CD4-positive, alpha-beta memory T cell (primary cell): ENCODE results near the gene TNS2. TPM values are rescaled to one million over a fixed set of nuclear protein-coding genes. Genes with fewer than 3 reads are reported as not detected.
A peak's percentile ranks its signal among the peaks of the same experiment; 100 is the strongest.

ENCODE experiments used
- CTCF ChIA-PET: fragments of 350-600 bp; sonication (Branson Sonifier 250); formaldehyde crosslinking; loops from one replicate; lab custom pipeline; 2021; ENCODE audit warnings: inconsistent platforms; ENCODE audit not compliant: partially characterized antibody; lab: Charles Lee
- POLR2A ChIA-PET: fragments of 350-600 bp; sonication (Branson Sonifier 250); formaldehyde crosslinking; loops from one replicate; lab custom pipeline; 2021; ENCODE audit not compliant: partially characterized antibody; lab: Charles Lee
- DNase-seq, 5 donors: peaks; one replicate each; pipeline versions ENCODE4 v3.0.0 to v3.0.0-alpha.2; 2020 to 2022; ENCODE audit warnings: mixed read lengths in 1 of 5
- H3K27ac ChIP-seq: one replicate; pipeline ENCODE4 v1.7.0; 2013; ENCODE audit warnings: low read depth, low read length
- H3K27me3 ChIP-seq: 2 replicates; pipeline ENCODE4 v1.7.0; 2013; ENCODE audit warnings: mild to moderate bottlenecking, low read length, moderate library complexity; ENCODE audit not compliant: insufficient read depth
- H3K36me3 ChIP-seq: 2 replicates; pipeline ENCODE4 v1.7.0; 2013; ENCODE audit warnings: mild to moderate bottlenecking, low read length, moderate library complexity; ENCODE audit not compliant: insufficient read depth
- H3K4me1 ChIP-seq: 2 replicates; pipeline ENCODE4 v1.7.0; 2013; ENCODE audit warnings: mild to moderate bottlenecking, low read length, moderate library complexity; ENCODE audit not compliant: insufficient read depth
- H3K4me3 ChIP-seq, 2 donors: one replicate each; pipeline ENCODE4 v1.7.0; 2013; ENCODE audit warnings: low read length in 2 of 2, mild to moderate bottlenecking in 1 of 2
- H3K9me3 ChIP-seq, 2 donors: one replicate each; pipeline ENCODE4 v1.7.0; 2013; ENCODE audit warnings: low read length in 2 of 2, control low read depth in 1 of 2; ENCODE audit not compliant: control insufficient read depth in 1 of 2
- H3K27ac Mint-ChIP-seq, 7 donors: one replicate each; pipeline ENCODE4 v1.8.0; 2020 to 2021; ENCODE audit warnings: mixed read lengths in 7 of 7, mild to moderate bottlenecking in 6 of 7, inconsistent platforms in 3 of 7, moderate library complexity in 3 of 7
- H3K27me3 Mint-ChIP-seq, 2 donors: one replicate each; pipeline ENCODE4 v1.8.0; 2020 to 2021; ENCODE audit warnings: mixed read lengths in 2 of 2
- H3K36me3 Mint-ChIP-seq, 2 donors: one replicate each; pipeline ENCODE4 v1.8.0; 2020 to 2021; ENCODE audit warnings: mixed read lengths in 2 of 2, inconsistent platforms in 1 of 2, mild to moderate bottlenecking in 1 of 2
- H3K4me1 Mint-ChIP-seq, 4 donors: one replicate each; pipeline ENCODE4 v1.8.0; 2020 to 2021; ENCODE audit warnings: mixed read lengths in 4 of 4, mild to moderate bottlenecking in 1 of 4
- H3K4me3 Mint-ChIP-seq, 8 donors: one replicate each; pipeline ENCODE4 v1.8.0; 2020 to 2021; ENCODE audit warnings: mixed read lengths in 8 of 8, mild to moderate bottlenecking in 7 of 8, moderate library complexity in 6 of 8, inconsistent platforms in 3 of 8
- H3K9me3 Mint-ChIP-seq, 8 donors: one replicate each; pipeline ENCODE4 v1.8.0; 2020 to 2021; ENCODE audit warnings: mixed read lengths in 8 of 8, mild to moderate bottlenecking in 5 of 8, inconsistent platforms in 3 of 8, moderate library complexity in 1 of 8
- intact Hi-C: fragments of 100-400 bp; cut with micrococcal nuclease; formaldehyde crosslinking; loops from one replicate; pipeline ENCODE4 v1.15.1; 2023
- polyA plus RNA-seq, 2 donors: library from polyadenylated mRNA; unstranded; fragments of 300-500 nt; fragmentation: Illumina TruSeq; gene quantifications; one replicate each; pipeline ENCODE4 v1.2.3, GENCODE V29; 2021
- total RNA-seq, 2 experiments: library from RNA; stranded (reverse); gene quantifications; one replicate each; pipeline ENCODE4 v1.2.3, GENCODE V29; 2021

TNS2 gene
- total and polyA plus RNA-seq, 4 experiments from 2014 or later, result 0.27 to 7.2 (median 3.4) TPM

- Mint-ChIP-seq H3K4me1 (peaks cover 4 to 15% (median 12%) of the 10 kb centered on the region in 4 donors), H3K27ac (peak overlapping the region in 1 of 7 donors; percentile 6), H3K27me3 (no peaks in the 10 kb centered on the region), H3K4me3 (peak overlapping the region in 2 of 8 donors; percentile 21 to 46), H3K9me3 (no peaks in the 10 kb centered on the region), H3K36me3 (no peaks in the 10 kb centered on the region)
- intact Hi-C loops, result no loop called here
- no peaks in the 10 kb centered on the region for H3K36me3 ChIP-seq
- no peaks in the 10 kb centered on the region for H3K9me3 ChIP-seq
- no peak for DNase-seq
- POLR2A ChIA-PET, result interaction anchor here (0.6 to 1.6 kb wide), 3 partner anchors 9 to 42 kb away, joined by 3 to 9 read pairs (median 5); partner anchors contain the start of gene IGFBP6
- CTCF ChIA-PET, result interaction anchor here (0.7 to 5.5 kb wide), 3 partner anchors 10 to 43 kb away, joined by 3 to 58 read pairs (median 14); no protein-coding TSS in a partner anchor
- no peaks in the 10 kb centered on the region for H3K27me3 ChIP-seq
- H3K4me1 ChIP-seq, result peaks cover 9% of the 10 kb centered on the region
- H3K4me3 ChIP-seq, result no peak overlapping the region
- H3K27ac ChIP-seq, result no peak overlapping the region
These were observed 6.4 kb downstream of the TNS2 start for GRCh38 chr12:53056296-53056695.

GRCh38 chr12:53056901-53057300 lies 7.0 kb downstream of the TNS2 start:
- Mint-ChIP-seq H3K27me3 (no peaks in the 10 kb centered on the region), H3K4me1 (peaks cover 4 to 14% (median 12%) of the 10 kb centered on the region in 4 donors), H3K27ac (peak overlapping the region in 1 of 7 donors; percentile 48), H3K4me3 (peak overlapping the region in 1 of 8 donors; percentile 46), H3K36me3 (no peaks in the 10 kb centered on the region), H3K9me3 (no peaks in the 10 kb centered on the region)
- ChIA-PET CTCF (interaction anchor here (0.9 to 5.5 kb wide), 2 partner anchors 10 to 36 kb away, joined by 3 to 58 read pairs; no protein-coding TSS in a partner anchor), POLR2A (interaction anchor here (0.6 to 1.3 kb wide), 2 partner anchors 22 to 29 kb away, joined by 3 to 7 read pairs; partner anchors contain the start of gene SPRYD3)
- Histone ChIP-seq H3K36me3 (no peaks in the 10 kb centered on the region), H3K27me3 (no peaks in the 10 kb centered on the region), H3K9me3 (no peaks in the 10 kb centered on the region), H3K4me1 (peaks cover 9% of the 10 kb centered on the region), H3K27ac (no peak overlapping the region), H3K4me3 (no peak overlapping the region)
- intact Hi-C loops, result no loop called here
- DNase-seq, result no peak

- Mint-ChIP-seq H3K36me3 (no peaks in the 10 kb centered on the region), H3K27me3 (no peaks in the 10 kb centered on the region), H3K4me1 (peaks cover 4 to 14% (median 12%) of the 10 kb centered on the region in 4 donors), H3K27ac (peak overlapping the region in 3 of 7 donors; percentile 18 to 44 (median 28)), H3K9me3 (no peaks in the 10 kb centered on the region), H3K4me3 (no peak overlapping the region)
- DNase-seq, result peak in 1 of 5 donors; percentile 38
- H3K27ac ChIP-seq, result no peak overlapping the region
- no peaks in the 10 kb centered on the region for H3K36me3 ChIP-seq
- H3K9me3 ChIP-seq, result no peaks in the 10 kb centered on the region
- no peak overlapping the region for H3K4me3 ChIP-seq
- CTCF ChIA-PET, result interaction anchor here (0.9 to 5.5 kb wide), 2 partner anchors 8 to 35 kb away, joined by 3 to 58 read pairs; no protein-coding TSS in a partner anchor
- H3K4me1 ChIP-seq, result peaks cover 9% of the 10 kb centered on the region
- intact Hi-C loops, result no loop called here
- POLR2A ChIA-PET, result interaction anchor here (1.3 kb wide), 1 partner anchor 21 kb away, joined by 7 read pairs; the partner anchor contains the start of gene SPRYD3
- no peaks in the 10 kb centered on the region for H3K27me3 ChIP-seq
These were observed 8.1 kb downstream of the TNS2 start for GRCh38 chr12:53057816-53058500.

GRCh38 chr12:53058674-53059433 lies 9.0 kb downstream of the TNS2 start:
- Mint-ChIP-seq H3K9me3 (no peaks in the 10 kb centered on the region), H3K4me1 (peaks cover 4 to 9% (median 7%) of the 10 kb centered on the region in 4 donors), H3K27me3 (no peaks in the 10 kb centered on the region), H3K27ac (no peak overlapping the region), H3K4me3 (no peak overlapping the region), H3K36me3 (peaks cover 0 to 3% of the 10 kb centered on the region in 2 donors)
- Histone ChIP-seq H3K9me3 (no peaks in the 10 kb centered on the region), H3K4me3 (no peak overlapping the region), H3K36me3 (no peaks in the 10 kb centered on the region), H3K4me1 (peaks cover 2% of the 10 kb centered on the region), H3K27me3 (no peaks in the 10 kb centered on the region), H3K27ac (no peak overlapping the region)
- ChIA-PET POLR2A (interaction anchor here (1.1 kb wide), 1 partner anchor 20 kb away, joined by 3 read pairs; the partner anchor contains the start of gene SPRYD3), CTCF (no interaction called here)
- no peak for DNase-seq
- intact Hi-C loops, result no loop called here

- H3K4me3 ChIP-seq, result no peak overlapping the region
- no peaks in the 10 kb centered on the region for H3K9me3 ChIP-seq
- ChIA-PET POLR2A (interaction anchor here (1.1 to 1.6 kb wide), 4 partner anchors 13 to 39 kb away, joined by 3 to 6 read pairs (median 4); partner anchors contain the start of gene SPRYD3), CTCF (no interaction called here)
- Mint-ChIP-seq H3K27ac (peak overlapping the region in 1 of 7 donors; percentile 43), H3K4me1 (peaks cover 0 to 3% (median 1%) of the 10 kb centered on the region in 4 donors), H3K36me3 (peaks cover under 1 to 9% of the 10 kb centered on the region in 2 donors), H3K9me3 (no peaks in the 10 kb centered on the region), H3K27me3 (no peaks in the 10 kb centered on the region), H3K4me3 (no peak overlapping the region)
- DNase-seq, result peak in 1 of 5 donors; percentile 36
- intact Hi-C loops, result no loop called here
- no peaks in the 10 kb centered on the region for H3K27me3 ChIP-seq
- no peaks in the 10 kb centered on the region for H3K4me1 ChIP-seq
- H3K27ac ChIP-seq, result no peak overlapping the region
- H3K36me3 ChIP-seq, result no peaks in the 10 kb centered on the region
These were observed 9.7 kb downstream of the TNS2 start for GRCh38 chr12:53059434-53060063.

GRCh38 chr12:53060064-53060720 lies 10.3 kb downstream of the TNS2 start:
- H3K4me3 Mint-ChIP-seq, result no peak overlapping the region
- POLR2A ChIA-PET, result interaction anchor here (0.6 to 1.7 kb wide), 7 partner anchors 13 to 208 kb away, joined by 3 to 6 read pairs (median 4); partner anchors contain the start of genes ESPL1, IGFBP6 and SPRYD3

More at GRCh38 chr12:53060064-53060720, 10.3 kb downstream of the TNS2 start:
- H3K9me3 ChIP-seq, result no peaks in the 10 kb centered on the region
- Mint-ChIP-seq H3K4me1 (peaks cover 0 to 9% (median 1%) of the 10 kb centered on the region in 4 donors), H3K27ac (peak overlapping the region in 1 of 7 donors; percentile 43), H3K9me3 (no peaks in the 10 kb centered on the region), H3K27me3 (no peaks in the 10 kb centered on the region), H3K36me3 (peaks cover 7 to 15% of the 10 kb centered on the region in 2 donors)
- intact Hi-C loops, result no loop called here
- CTCF ChIA-PET, result interaction anchor here (1.2 kb wide), 1 partner anchor 26 kb away, joined by 3 read pairs; no protein-coding TSS in a partner anchor
- H3K27me3 ChIP-seq, result no peaks in the 10 kb centered on the region
- no peak overlapping the region for H3K27ac ChIP-seq
- H3K4me1 ChIP-seq, result no peaks in the 10 kb centered on the region
- H3K4me3 ChIP-seq, result no peak overlapping the region
- peaks cover 3% of the 10 kb centered on the region for H3K36me3 ChIP-seq
- no peak for DNase-seq
